SK-MEL-5 (cell line): ENCODE results near the gene TGM6. TPM values are rescaled to one million over a fixed set of nuclear protein-coding genes. Genes with fewer than 3 reads are reported as not detected.

ENCODE experiments used
- DNase-seq: peaks from one replicate; pipeline ENCODE4 v3.0.0-alpha.2; 2016; ENCODE audit warnings: low read depth, low spot score
- in situ Hi-C: cut with HindIII; loops from 2 replicates; pipeline ENCODE4 v1.10.0; 2016; ENCODE audit warnings: low sequenced_read_pairs, high pct_unique_total_duplicates, low pct_unique_long_range_greater_than_20kb
- total RNA-seq: library from RNA; depleted of rRNA; stranded (reverse); fragments of >200 nt; shearing (Covaris generic); gene quantifications from 2 replicates; pipeline ENCODE4 v1.2.3, GENCODE V29; 2014

Gene TGM6
- total RNA-seq, 1 experiment from 2014 or later = not detected

DNA sequence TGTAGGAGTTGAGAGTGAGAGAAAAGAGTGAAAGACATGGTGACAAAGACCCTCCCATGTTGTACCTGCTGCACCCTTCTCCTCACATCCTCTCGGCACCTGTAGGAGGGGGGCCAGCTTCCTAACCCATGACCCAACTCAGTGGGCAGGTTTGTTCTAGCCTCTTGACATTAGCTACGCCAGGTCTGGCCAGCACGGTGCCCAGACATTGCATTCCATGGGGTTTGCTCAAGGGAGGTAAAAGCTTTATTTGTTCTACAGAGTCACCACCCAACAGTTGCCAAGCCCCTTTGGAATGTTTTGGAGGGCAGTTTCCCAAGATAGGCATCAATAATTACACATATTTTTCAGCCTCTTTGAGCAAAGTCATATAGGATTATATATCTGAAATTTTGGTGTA is 22.7 kb upstream of the TGM6 start:
- in situ Hi-C loops = no loop called here
- no peak for DNase-seq

DNA sequence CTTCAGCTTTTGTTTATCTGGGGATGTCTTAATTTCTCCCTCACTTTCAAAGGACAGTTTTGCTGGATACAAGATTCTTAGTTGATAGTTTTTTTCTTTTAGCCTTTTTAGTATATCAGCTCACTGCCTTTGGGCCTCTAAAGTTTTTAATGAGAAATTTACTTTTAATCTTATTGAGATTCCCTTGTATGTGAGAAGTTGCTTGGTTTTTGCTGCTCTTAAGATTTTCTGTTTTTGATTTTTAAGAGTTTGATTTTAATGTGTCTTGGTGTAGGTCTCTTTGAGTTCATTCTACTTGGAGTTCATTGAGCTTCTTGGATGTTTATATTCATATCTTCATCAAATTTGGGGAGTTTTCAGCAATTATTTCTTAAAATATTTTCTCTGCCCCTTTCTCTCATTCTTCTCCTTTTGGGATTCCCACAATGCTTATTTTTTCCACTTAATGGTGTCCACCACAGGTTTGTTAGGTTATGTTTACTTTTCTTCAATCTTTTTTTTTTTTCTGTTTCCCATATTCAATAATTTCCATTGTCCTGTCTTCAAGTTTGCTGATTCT is 19.6 kb upstream of the TGM6 start:
- in situ Hi-C loops = no loop called here
- no peak for DNase-seq

DNA sequence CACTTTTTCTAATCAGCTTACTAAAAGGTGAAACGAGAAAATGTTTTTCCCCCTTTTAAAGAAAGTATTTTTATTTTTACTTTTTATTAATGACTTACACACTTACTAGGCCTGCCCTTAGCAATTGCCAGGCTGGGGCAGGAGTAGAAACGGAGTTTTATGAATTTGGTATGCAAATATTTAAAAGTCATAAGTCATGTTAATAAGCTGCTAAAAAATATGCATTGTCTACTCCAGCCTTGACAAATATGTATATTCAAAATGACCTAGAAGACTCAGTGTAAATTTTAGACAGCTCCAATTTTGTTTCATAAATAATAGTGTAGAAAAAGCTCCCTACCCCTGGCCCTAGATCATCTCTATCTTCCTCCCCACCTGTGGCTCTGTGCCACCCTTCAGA is 17.5 kb upstream of the TGM6 start:
- in situ Hi-C loops = no loop called here
- no peak for DNase-seq

DNA sequence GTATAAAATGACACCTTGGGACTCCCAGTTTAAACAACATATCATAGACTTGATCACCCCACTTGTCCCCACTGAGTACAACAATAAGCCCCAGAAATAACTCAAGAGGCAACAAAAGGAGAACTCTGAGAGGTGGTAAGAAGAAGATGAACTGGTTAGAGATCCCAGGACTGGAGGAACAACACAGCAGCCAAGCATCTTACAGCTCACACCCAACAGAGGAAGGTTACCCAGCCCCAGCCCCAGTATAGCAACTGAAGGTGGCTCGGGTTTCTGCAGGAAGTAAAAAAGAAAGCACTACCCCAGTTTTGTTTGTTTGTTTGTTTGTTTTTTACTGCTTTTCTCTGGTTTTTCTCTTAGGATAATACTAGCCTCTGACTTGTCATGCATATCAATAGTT is 17.1 kb upstream of the TGM6 start:
- in situ Hi-C loops = no loop called here
- no peak for DNase-seq

DNA sequence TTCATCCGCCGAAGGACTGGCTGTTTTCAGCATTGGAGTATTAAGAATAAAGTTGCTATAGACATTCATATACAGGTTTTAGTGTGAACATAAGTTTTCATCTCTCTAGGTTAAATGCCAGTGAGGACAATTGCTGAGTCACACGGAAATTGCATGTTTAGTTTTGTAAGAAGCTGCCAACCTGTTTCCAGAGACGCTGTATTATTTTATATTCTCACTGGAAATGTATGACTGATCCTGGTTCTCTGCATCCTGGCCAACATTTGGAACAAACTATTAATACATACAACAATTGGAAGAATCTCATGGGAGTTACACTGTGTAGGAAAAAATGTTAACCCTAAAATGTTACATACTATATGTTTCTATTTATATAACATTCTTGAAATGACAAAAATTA is 16.7 kb upstream of the TGM6 start:
- DNase-seq = no peak
- in situ Hi-C loops = no loop called here

DNA sequence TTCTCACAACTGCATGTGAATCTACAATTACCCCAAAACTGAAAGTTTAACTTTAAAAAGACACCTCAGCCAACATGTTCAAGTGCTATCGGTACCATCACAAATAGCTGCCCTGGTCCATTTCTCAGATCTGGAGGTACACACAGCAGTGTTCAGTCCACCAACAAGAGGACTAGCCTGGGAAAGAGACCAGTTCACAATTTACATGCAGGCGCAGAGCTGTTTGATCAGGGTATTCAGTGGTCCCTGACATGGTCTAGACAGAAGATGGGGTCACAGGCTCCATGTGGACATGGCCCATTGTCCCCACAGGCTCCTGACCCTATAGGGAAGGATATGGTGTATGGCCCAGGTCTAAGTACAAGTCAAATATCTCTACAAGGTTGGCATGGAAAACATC is 15.6 kb upstream of the TGM6 start:
- DNase-seq = no peak
- in situ Hi-C loops = no loop called here

DNA sequence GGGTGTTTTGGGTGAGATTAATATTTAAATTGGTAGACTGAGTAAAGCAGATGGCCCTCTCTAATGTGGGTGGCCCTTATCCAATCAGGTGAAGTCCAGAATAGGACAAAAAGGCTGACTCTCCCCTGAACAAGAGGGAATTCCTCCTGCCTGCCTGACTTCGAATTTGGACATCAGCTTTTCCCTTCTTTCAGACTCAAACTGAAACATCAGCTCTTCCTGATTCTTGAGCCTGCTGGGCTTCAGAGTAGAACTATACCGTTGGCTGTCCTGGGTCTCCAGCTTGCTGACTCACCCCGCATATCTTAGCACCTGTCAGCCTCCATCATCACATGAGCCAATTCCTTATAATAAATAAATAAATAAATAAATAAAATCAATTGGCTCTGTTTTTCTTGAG is 15.0 kb upstream of the TGM6 start:
- in situ Hi-C loops = no loop called here
- no peak for DNase-seq

DNA sequence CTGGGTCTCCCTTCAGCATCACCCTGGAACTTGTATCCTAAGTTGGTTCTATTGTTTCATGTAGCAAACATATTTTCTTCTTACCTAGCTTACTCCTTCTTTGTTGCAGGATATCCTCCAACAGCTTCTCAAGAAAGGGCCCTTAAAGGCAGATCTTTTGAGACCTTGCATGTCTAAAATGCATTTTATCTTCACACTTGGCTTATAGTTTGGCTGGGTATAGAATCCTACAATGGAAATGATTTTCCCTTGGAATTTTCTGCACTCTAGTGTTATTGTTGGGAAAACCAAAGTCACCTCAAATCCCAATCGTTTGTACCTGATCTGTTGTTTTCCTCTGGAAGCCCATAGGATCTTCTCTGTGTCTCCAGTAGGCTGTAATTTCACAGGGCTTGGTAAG is 12.1 kb upstream of the TGM6 start:
- DNase-seq = no peak
- in situ Hi-C loops = no loop called here

DNA sequence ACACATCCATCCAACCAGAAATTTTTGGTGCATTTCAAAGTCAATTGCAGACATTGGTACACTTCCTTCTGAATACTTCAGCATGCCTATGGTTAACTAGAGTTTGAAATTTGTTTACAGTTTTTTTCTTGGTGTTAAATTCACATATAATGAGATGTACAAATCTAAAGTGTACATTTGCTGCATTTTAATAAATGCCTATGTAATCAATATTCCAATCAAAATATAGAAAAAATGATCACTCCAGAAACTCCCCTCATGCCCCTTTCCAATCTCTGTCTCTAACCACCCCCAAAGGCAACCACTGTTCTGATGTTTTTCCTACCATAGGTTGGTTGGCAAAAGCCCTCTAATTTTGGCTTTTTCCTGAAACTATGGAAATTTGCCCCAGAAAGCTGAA is 7.6 kb upstream of the TGM6 start:
- in situ Hi-C loops = no loop called here
- no peak for DNase-seq

DNA sequence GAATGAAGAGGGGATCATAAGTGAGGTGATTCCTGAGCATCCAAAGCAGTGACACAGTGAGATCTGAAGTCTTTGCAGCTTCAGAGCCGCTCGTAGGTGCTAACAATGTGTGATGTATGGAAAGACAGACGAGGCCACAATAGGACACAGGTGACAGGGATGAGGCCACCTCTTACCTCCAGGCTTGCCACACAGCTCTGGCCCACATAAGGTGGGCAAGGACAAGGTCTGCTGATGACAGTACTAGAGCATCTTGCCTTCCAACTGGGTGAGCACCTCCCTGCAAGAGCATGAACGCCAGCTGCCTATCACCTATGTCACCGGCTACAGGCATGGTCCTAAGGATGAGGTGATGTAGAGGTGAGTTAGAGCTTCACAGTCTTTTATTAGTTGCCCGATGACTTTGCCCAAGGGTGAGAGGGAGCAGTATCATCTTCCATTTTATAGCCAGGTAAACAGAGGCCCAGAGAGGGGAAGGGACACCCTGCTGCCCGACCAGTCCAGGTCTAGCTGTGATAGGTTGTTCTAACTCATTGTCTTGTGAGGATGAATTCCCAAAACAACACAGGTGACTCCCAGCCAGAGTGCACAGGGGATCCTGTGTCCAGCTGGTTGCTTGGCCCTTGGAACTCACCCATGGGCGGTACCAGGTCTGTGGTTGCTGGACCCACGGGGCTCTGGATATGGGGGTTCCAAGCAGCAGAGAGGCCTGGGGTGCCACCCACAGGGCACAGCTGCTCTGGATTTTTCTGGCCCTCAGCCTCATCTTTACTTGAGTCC is 6.2 kb upstream of the TGM6 start:
- no peak for DNase-seq
- in situ Hi-C loops = no loop called here

DNA sequence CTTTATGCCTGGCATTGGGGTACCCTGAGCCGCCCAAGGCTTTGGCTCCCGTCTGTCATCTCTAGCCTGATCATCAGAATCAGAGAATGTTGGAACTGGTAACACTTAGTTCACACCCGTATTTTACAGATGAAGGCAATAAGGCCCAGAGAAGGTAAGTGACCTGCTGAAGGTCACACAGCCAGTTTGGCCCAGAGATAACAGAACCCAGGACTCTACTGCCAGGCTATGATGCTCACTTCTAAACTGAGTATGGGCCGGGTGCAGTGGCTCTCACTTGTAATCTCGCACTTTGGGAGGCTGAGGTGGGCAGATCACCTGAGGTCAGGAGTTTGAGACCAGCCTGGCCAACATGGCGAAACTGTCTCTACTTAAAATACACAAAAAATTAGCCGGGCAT is 1.8 kb upstream of the TGM6 start:
- in situ Hi-C loops = no loop called here
- no peak for DNase-seq

DNA sequence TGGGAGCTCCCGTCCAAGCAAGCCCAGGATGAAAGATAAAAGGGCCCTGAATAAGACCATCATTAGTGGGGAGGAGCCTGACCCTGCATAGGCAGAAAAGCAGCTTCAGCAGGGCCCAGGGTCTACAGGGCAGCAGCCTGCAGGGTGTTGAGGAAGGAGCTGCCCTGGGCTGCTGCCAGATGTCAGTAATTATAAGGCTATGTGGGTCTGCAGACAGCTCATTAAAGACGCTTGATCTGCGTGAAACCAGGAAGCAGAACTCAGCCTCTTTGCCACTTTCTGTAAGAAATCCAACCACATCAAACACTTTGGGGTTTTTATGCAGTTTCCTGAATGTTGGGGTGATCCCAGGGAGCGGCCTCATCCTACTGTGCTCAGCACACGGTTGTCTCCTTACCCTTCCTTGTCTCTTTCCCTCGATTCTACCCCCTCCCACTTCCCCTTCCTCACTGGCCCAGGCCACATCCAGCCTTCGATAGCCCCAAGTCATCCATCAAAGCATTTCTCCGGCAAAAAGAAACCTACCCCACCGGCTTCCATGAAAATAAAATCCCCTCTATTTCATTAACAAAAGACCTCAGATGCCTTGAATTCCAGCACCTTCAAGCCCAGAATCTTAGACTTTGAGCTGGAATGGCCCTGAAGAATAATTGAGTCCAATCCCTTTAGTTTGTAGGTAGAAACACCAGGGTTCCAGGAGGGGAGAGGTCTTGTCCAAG is 1.0 kb upstream of the TGM6 start:
- DNase-seq = no peak

DNA sequence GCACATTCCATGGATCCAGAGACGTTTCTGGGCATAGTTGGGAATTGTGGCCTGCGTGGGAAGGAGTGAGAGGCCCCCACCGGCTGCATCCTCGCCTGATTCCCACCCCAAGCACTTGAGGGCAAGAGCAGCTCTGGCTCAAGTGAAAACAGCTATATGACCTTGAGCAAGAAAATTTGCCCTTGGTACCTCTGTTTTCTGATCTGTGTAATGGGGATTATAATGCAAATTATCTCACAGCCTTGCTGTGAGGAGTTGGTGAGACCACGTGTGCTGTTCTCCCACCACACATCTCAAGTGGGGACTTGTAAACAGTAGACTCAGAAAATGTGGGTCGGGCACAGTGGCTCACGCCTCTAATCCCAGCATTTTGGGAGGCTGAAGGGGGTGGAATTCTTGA is 602 bp downstream of the TGM6 start:
- DNase-seq = no peak
- in situ Hi-C loops = no loop called here

More for the DNA sequence above, 1.0 kb upstream of the TGM6 start:
- in situ Hi-C loops = no loop called here

DNA sequence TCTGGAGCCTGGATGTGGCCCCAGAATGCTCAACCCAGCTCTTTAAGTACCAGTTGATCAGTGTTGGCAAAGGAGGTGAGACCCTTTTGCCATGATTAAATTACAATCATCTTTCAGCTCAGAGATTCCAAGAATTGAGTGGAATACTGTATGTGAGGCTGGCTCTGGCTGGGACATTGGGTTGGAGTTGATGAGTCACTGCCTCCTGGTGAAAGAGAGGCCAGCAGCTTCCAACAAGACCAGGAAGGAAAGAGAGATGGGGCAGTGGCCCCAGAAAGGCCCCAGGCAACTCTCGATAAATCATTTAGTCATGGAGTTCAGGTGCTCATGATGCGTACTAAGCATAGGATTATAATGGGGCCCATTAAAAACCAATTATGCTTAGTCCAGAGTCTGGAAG is 2.1 kb downstream of the TGM6 start:
- in situ Hi-C loops = no loop called here
- DNase-seq = no peak

DNA sequence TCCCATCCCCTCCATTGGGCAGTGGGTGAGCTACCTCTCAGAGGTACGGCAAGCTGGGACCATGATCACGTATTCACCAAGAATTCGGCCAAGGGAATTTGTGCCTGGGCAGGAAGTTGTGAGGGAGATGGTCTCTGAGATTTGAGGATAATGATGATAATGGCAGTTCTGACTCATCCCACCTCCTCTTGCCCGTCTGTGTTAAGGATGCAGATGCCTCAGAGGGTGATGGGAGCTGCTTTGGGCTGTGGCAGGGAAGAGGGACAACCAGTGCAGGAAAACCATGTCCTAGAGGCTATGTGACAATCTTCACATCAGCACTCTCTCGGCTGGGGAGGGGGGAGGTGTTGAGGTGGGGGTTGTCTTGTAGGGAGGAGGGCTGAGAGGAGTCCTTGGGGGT is 4.3 kb downstream of the TGM6 start:
- in situ Hi-C loops = no loop called here
- no peak for DNase-seq

DNA sequence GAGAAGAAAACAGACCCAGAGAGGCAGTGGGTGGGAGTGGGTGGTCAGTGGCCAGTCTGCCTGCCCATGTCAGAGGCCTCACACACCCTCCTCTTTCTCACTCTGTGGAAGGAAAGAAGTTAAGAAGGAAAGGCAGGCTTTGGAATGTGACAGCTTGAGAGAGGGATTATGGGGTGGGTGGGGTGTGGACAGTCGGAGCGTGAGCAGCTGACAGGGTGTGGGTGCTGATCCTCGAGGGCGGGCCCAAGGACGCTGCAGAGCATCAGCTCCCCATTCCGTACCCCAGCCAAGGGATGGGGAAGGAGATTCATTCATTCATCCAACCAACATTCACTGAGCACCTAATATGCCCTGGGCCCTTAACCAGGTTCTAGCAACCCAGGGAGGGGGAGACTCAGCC is 4.8 kb downstream of the TGM6 start:
- in situ Hi-C loops = no loop called here

DNA sequence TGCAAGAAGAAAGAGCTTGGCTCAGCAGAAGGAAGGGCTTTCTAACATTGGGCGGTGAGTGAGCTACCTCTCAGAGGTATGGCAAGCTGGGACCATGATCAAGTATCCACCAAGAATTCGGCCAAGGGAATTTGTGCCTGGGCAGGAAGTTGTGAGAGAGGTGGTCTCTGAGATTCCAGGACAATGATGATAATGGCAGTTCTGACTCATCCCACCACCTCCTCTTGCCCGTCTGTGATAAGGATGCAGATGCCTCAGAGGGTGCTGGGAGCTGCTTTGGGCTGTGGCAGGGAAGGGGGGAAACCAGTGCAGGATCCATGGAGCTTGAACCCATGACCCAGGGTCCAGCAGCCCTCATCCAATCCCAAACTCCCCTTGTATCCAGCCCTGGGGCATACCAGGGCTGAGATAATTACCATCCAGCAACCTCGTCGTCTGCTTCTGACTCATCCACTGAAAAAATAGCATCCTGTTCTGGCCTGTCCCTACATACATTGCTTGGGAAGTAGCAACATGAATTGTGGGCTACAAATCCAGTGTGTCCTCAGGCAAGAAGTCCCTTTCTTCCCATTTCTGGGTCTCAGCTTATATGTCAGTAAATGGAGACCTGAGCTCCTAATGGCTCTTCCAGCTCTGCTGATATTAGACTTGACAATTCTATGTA is 5.9 kb downstream of the TGM6 start:
- in situ Hi-C loops = no loop called here
- DNase-seq = peak; percentile 46

More for the DNA sequence above, 4.8 kb downstream of the TGM6 start:
- no peak for DNase-seq

DNA sequence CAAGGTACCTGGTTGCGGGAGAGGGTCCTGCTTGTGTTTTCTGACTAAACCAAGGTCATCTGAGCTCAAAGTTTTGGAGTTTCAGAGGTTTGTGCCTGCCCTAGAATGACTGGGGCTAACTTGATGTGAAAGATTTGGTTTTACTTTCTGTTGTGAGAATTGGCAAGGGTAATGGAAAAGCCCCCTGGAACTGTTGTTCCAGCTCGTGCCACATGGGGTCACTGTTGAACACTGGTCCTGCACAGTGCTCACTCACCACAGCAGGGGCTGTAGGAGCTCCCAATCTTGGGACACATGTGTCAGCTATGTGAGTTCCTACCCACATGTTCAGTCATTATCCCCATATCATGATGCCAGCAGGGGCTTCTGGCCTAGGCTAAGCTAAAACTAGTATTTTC is 6.5 kb downstream of the TGM6 start:
- in situ Hi-C loops = no loop called here
- peak; percentile 76 for DNase-seq
